ENCODE data around the gene ZNF613. TPM values are rescaled to one million over a fixed set of nuclear protein-coding genes. Genes with fewer than 3 reads are reported as not detected.
A peak's percentile ranks its signal among the peaks of the same experiment; 100 is the strongest.

Gene ZNF613
- 8.9 and 9.3 TPM in 2 replicates for total RNA-seq (ENCODE audit: low replicate concordance)
- long read RNA-seq, transcript ZNF613-201 (6 exons, 3,419 nt): major isoform, 8 of 11 reads
- long read RNA-seq, partial matches to known transcripts: 1 of 11 reads
- long read RNA-seq, other reads (novel, unspliced or antisense): 2 of 11 reads

DNA sequence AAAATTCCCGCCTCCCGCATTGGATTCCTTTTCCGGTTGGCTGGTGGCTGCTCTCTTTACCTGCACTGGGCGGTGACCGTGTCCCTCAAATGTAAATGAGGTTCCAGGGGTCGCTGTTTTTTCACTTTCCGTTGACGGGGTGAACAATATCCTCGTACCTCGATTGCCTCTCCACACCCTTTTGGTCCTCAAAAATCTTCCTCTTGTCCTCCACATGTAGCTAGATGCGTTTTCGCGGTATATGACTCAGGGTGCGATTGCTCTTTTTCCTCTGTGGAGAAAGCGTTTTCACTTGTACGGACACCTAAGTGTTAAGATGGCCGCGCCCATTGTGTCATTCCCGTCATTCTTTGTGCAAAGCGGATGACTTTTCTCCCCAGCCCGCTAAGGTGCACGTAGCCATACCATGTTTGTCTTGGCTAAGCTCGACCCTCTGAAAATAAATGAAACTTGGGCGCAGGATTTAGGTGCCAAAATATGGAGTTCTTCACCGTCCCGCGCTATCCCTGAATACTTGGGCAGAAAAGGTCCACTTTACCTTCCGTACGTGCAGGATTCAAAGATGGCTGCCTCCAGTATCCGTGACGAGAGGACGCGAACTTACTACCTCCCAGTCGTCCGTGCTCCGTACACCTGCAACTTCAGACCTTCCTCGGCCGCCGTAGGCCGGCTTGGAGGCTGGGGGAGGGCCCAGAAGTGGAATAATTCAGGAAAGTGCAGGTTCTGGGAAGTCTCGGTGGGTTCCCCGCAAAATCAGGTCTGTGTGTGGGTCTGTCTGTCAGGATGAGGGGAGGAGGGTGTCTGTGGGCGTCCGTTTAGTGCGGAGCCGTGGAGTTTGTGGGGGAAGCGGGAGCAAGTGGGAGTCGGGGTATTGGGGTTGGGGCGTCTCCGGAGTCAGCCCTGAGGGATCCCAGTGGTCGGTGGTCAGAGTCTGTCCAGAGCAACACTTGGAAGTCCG, at the start of gene ZNF613:
TSS of gene ZNF613 (plus strand) at position 689 of the 958 bp plus-strand sequence. CDS start 8,749 bp downstream, outside the sequence.
- Mint-ChIP-seq H3K9me3 (peaks cover 18% of the 10 kb centered on the region), H3K4me1 (ENCODE audit: unreplicated experiment) (peaks cover 8% of the 10 kb centered on the region), H3K4me3 (peak within 1 kb of the TSS; percentile 98), H3K27me3 (no peaks in the 10 kb centered on the region), H3K27ac (peak within 1 kb of the TSS; percentile 98), H3K36me3 (peaks cover 26% of the 10 kb centered on the region)
- DNase-seq (ENCODE audit: extremely low spot score, unreplicated experiment): peak; percentile 86
- TF ChIP-seq, protein P1, sequence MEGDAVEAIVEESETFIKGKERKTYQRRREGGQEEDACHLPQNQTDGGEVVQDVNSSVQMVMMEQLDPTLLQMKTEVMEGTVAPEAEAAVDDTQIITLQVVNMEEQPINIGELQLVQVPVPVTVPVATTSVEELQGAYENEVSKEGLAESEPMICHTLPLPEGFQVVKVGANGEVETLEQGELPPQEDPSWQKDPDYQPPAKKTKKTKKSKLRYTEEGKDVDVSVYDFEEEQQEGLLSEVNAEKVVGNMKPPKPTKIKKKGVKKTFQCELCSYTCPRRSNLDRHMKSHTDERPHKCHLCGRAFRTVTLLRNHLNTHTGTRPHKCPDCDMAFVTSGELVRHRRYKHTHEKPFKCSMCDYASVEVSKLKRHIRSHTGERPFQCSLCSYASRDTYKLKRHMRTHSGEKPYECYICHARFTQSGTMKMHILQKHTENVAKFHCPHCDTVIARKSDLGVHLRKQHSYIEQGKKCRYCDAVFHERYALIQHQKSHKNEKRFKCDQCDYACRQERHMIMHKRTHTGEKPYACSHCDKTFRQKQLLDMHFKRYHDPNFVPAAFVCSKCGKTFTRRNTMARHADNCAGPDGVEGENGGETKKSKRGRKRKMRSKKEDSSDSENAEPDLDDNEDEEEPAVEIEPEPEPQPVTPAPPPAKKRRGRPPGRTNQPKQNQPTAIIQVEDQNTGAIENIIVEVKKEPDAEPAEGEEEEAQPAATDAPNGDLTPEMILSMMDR (conservative IDR thresholded peaks at IDR 0.05): peak; percentile 51

DNA sequence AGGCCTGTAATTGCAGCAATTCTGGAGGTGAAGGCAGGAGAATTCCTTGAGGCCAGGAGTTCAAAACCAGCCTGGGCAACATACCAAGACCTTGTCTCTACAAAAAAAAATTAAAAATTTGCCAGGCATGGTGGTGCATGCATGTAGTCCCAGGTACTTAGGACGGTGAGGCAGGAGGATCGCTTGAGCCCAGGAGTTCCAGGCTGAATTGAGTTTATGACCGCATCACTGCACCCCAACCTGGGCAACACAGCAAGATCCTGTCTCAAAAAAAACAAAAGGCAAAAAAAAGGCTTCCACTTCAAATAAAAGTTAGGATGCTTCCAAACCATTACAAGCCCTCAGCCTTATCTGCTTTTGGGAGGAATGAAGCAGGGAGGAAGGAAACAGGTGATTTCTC, 44.8 kb upstream of the ZNF613 start:
- Mint-ChIP-seq H3K4me1 (ENCODE audit: unreplicated experiment) (peaks cover 1% of the 10 kb centered on the region), H3K4me3 (no peak overlapping the region), H3K9me3 (no peaks in the 10 kb centered on the region), H3K36me3 (peaks cover 49% of the 10 kb centered on the region), H3K27ac (no peak overlapping the region), H3K27me3 (no peaks in the 10 kb centered on the region)
- DNase-seq (ENCODE audit: extremely low spot score, unreplicated experiment): no peak
- TF ChIP-seq, protein P1 (conservative IDR thresholded peaks at IDR 0.05): no peak

DNA sequence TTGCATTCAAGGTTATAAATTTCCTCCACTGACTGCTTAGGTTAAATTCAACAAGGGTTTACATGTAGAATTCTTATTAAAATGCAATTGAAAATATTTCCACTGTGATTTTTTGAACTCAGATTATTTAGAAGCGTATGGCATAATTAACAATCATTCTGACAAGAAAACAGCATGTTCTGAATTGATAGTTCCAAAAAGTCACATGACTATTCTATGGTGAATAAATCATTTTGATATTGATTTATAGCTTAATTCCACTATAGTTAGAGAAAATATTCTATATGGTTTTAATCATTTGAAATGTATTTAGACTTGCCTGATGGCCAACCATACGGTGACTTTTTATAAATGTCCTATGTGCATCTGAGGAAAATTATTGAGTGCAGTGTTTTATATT, 42.6 kb upstream of the ZNF613 start:
- no peak for DNase-seq (ENCODE audit: extremely low spot score, unreplicated experiment)
- H3K4me1 Mint-ChIP-seq (ENCODE audit: unreplicated experiment): peaks cover 11% of the 10 kb centered on the region
- H3K27ac Mint-ChIP-seq: no peak overlapping the region
- TF ChIP-seq, protein P1 (conservative IDR thresholded peaks at IDR 0.05): no peak
- H3K36me3 Mint-ChIP-seq: peaks cover 52% of the 10 kb centered on the region
- H3K9me3 Mint-ChIP-seq: peaks cover 11% of the 10 kb centered on the region
- H3K4me3 Mint-ChIP-seq: no peak overlapping the region
- H3K27me3 Mint-ChIP-seq: no peaks in the 10 kb centered on the region

DNA sequence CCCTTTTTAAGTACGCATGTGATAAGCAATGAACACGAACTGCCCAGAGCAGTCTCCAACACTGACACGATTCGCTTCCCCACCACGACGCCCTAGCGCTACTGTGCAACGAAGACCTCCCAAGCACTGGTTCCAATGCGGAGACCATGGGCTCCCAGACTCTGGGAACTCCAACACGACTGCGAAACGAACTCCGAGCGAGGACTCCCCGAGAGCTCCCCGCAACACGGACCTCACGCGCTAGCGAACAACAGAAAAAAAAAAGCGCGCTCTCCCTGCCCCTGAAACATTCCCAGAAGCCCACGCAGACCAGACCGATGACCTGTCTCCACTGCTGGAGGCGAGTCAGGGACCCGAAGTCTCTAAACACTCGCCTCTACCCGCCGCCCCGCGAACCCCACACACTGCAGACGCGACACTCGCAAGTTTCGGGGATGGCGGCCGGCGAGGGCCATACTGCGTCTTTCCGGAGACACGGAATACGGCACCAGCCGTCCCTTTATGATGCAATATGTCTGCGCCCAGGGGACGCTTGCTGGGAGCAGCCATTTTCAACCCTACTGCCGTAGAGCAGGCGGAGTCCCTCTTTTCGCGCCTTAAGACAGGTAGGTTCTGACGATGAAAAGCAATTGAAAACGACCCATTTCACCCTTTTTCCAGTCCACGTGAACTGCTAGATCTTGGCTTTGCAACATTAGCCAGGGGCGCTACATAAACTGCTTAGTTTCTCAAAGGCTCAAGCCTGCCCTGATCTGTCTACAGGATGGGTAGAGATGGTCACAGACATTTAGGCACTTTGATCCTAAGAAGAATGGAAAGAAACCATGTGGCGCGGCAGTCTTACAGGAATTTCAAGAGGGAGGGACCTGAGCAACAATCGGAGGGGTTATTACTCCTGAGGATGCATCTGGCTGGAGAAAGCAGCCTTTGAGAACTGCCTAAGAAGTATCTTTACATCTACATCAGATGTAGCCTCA, 39.5 kb upstream of the ZNF613 start, which contains the start of gene ZNF577:
TSS of gene ZNF577 (minus strand) at position 430 of the 977 bp plus-strand sequence. CDS start 7,569 bp downstream, outside the sequence.
- TF ChIP-seq, protein P1 (conservative IDR thresholded peaks at IDR 0.05): no peak
- Mint-ChIP-seq H3K36me3 (peaks cover 59% of the 10 kb centered on the region), H3K4me1 (ENCODE audit: unreplicated experiment) (peaks cover 11% of the 10 kb centered on the region), H3K27me3 (no peaks in the 10 kb centered on the region), H3K27ac (peak within 1 kb of the TSS; percentile 98), H3K9me3 (peaks cover 19% of the 10 kb centered on the region), H3K4me3 (peak within 1 kb of the TSS; percentile 99)
- peak; percentile 90 for DNase-seq (ENCODE audit: extremely low spot score, unreplicated experiment)

DNA sequence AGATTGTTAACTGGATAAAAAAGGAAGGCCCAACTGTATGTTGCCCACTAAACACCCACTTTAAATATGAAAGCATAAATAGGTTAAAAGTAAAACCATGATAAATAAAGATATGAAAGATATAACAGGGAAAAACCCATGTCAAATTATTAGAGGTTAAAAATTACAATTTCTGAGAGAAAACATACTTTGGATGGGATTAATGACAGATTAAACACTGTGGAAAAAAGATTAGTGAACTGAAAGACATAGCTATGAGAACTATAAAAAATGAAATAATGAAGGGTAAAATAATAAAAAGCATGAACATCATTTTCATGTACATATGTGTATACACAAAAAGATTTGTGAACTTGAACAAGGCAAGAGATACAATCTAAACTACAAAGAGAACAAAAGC, 37.3 kb upstream of the ZNF613 start:
- no peak overlapping the region for H3K4me3 Mint-ChIP-seq
- H3K4me1 Mint-ChIP-seq (ENCODE audit: unreplicated experiment): peaks cover 11% of the 10 kb centered on the region
- TF ChIP-seq, protein P1 (conservative IDR thresholded peaks at IDR 0.05): no peak
- no peak for DNase-seq (ENCODE audit: extremely low spot score, unreplicated experiment)
- peaks cover 73% of the 10 kb centered on the region for H3K36me3 Mint-ChIP-seq
- H3K27me3 Mint-ChIP-seq: no peaks in the 10 kb centered on the region
- peaks cover 37% of the 10 kb centered on the region for H3K9me3 Mint-ChIP-seq
- H3K27ac Mint-ChIP-seq: no peak overlapping the region
